ENCODE measurements around the gene ATG7. TPM values are rescaled to one million over a fixed set of nuclear protein-coding genes. Genes with fewer than 3 reads are reported as not detected.

The ATG7 gene
- total RNA-seq, 4 donors from 2014 or later = 31.3 to 67.7 (median 51.3) TPM

DNA sequence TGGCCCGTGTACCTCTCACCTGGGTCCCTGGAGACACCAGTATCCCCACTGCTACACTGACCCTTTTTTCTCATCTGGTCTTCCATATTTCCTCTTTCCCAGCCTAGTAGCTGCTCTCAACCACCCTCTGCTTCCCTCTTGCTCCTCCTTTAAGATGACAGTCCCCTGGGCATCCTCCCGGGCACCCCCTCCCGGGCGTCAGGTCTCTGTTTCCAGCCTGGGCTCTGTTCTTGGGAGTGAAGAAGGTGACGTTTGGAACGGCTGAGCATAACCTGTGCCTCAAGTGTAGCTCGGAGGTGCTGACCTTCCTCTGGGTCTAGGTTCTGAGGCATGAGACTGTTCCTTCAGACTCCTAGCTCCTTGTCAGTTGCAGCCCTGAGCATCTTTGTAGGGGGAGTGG, 270.4 kb downstream of the ATG7 start:
- peaks cover 0 to 17% (median 0%) of the 10 kb centered on the region in 3 donors for H3K4me1 ChIP-seq
- no peaks in the 10 kb centered on the region for H3K36me3 ChIP-seq
- H3K4me3 ChIP-seq = no peak overlapping the region
- no peak for DNase-seq
- H3K27ac ChIP-seq = no peak overlapping the region
- TF ChIP-seq, protein P1, sequence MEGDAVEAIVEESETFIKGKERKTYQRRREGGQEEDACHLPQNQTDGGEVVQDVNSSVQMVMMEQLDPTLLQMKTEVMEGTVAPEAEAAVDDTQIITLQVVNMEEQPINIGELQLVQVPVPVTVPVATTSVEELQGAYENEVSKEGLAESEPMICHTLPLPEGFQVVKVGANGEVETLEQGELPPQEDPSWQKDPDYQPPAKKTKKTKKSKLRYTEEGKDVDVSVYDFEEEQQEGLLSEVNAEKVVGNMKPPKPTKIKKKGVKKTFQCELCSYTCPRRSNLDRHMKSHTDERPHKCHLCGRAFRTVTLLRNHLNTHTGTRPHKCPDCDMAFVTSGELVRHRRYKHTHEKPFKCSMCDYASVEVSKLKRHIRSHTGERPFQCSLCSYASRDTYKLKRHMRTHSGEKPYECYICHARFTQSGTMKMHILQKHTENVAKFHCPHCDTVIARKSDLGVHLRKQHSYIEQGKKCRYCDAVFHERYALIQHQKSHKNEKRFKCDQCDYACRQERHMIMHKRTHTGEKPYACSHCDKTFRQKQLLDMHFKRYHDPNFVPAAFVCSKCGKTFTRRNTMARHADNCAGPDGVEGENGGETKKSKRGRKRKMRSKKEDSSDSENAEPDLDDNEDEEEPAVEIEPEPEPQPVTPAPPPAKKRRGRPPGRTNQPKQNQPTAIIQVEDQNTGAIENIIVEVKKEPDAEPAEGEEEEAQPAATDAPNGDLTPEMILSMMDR (IDR thresholded peaks at IDR 0.05) = no peak
- no peak for TF ChIP-seq POLR2A (IDR thresholded peaks at IDR 0.05)
- intact Hi-C loops (cut with DNase I) = no loop called here
- H3K9me3 ChIP-seq = no peaks in the 10 kb centered on the region
- no peaks in the 10 kb centered on the region for H3K27me3 ChIP-seq
- WGBS, 2 donors = 90 to 94% methylated on average over 5 to 6 of the region's 7 CpGs

DNA sequence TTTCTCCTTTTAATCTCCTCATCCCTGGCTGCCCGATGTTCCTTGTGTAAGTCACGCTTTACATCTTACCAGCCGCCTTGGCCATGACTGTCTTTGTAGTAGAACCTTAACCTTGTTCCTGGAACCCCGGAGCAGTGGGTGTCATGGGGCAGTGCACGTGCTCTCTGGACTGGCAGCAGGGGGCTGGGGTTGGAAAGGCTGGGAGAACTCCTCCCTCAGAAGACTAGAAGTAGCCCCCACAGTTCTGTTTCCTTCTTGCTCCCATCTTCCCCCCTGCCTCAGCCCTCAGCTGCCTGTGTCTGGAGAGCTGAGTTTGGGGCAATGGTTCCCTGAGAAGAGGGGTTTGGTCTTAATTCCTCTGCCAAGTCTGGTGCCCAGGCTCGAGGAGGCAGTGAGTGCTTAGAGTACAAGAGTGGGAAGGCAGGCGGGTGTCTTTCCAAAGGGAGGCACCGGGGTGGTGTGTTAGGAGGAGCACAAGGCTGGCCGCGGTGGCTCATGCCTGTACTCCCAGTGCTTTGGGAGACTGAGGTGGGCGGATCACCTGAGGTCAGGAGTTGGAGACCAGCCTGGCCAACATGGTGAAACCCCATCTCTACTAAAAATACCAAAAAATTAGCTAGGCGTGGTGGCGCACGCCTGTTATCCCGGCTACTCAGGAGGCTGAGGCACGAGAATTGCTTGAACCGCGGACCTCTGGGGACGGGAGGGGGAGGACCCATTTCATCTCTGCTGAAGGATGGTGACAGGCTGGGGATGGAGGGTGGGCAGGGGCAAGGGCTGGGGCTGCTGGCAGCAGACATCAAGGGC, 271.1 kb downstream of the ATG7 start:
- no peaks in the 10 kb centered on the region for H3K9me3 ChIP-seq
- TF ChIP-seq POLR2A (IDR thresholded peaks at IDR 0.05) = no peak
- peaks cover 0 to 17% (median 0%) of the 10 kb centered on the region in 3 donors for H3K4me1 ChIP-seq
- no peak for DNase-seq
- 97 to 98% methylated on average over 6 to 8 of the region's 19 CpGs for WGBS, 2 donors
- H3K4me3 ChIP-seq = no peak overlapping the region
- H3K36me3 ChIP-seq = no peaks in the 10 kb centered on the region
- intact Hi-C loops (cut with DNase I) = no loop called here
- H3K27ac ChIP-seq = no peak overlapping the region
- no peaks in the 10 kb centered on the region for H3K27me3 ChIP-seq

DNA sequence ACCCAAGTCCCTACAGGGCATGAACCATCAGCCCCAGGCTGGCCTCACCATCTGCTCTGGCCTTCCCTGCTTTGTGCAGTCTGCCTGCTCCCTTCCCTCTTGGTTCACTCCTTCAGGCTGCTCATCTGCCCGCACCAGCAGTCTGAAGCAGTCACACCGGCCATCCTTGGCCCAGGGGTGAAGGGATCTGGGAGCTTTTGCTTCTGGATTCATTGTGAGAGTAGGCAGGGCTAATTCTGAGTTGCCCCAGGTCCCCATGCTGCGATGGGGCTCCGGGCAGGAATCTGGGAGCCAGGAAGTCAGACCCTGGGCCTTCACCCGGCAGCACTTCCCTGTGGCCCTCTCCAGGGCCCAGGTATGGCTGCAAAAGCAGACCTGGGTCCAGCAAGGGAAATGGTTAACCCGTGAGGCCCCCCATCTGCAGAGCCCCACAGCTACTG, 271.8 kb downstream of the ATG7 start:
- Histone ChIP-seq H3K4me3 (no peak overlapping the region), H3K9me3 (no peaks in the 10 kb centered on the region), H3K27me3 (no peaks in the 10 kb centered on the region), H3K27ac (peak overlapping the region in 1 of 4 donors; percentile 52), H3K36me3 (no peaks in the 10 kb centered on the region), H3K4me1 (peaks cover 0 to 17% (median 3%) of the 10 kb centered on the region in 3 donors)
- WGBS, 2 donors = 100% methylated on average over 2 of the region's 6 CpGs; no CpG with 5 or more reads in 1 of the 2 donors
- DNase-seq = no peak
- no peak for TF ChIP-seq POLR2A (IDR thresholded peaks at IDR 0.05)
- TF ChIP-seq, protein P1 (IDR thresholded peaks at IDR 0.05) = no peak
- intact Hi-C loops (cut with DNase I) = no loop called here

DNA sequence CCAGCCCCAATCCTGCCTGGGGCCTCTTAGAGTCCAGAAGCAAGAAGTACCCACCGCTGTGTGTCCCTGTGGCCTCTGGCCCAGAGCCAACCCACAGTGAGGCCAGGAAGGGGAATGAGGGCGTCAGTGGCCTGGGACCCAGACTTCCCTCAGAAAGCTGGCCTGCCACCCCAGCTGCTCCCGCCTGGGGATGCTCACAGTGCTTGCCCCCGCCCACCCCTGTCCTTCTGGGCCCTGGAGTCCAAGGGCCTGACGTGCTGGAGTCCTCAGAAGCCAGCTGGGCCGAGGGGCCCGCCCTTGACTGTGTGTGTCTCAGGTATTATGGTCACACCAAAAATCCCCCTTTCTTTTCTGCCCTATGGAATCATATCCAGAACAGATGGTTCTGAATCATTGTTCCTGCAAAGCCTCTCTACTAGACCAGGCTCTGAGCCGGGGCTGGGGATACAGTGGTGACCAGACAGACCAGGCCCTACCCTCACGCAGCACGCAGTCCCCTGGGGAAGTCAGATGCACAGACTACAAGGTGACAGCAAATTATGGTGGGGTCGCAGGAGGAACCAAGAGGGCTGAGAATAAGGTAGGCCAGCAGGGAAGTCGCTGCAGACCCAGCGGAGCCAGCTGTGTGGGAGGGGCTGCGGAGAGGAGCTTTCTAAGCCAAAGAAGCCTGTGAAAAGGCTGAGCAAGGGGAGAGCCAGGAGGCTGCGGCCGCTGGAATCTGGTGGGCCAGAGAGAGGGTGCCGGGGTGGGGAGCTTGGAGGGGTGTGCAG, 272.4 kb downstream of the ATG7 start:
- no peak for TF ChIP-seq POLR2A (IDR thresholded peaks at IDR 0.05)
- TF ChIP-seq, protein P1 (IDR thresholded peaks at IDR 0.05) = no peak
- Histone ChIP-seq H3K9me3 (no peaks in the 10 kb centered on the region), H3K36me3 (no peaks in the 10 kb centered on the region), H3K27me3 (no peaks in the 10 kb centered on the region), H3K27ac (peak overlapping the region in 2 of 4 donors; percentile 52 to 57), H3K4me3 (no peak overlapping the region), H3K4me1 (peaks cover 0 to 17% (median 3%) of the 10 kb centered on the region in 3 donors)
- DNase-seq = no peak
- intact Hi-C loops (cut with DNase I) = no loop called here
- WGBS, 2 donors = 60 to 73% methylated on average over 9 of the region's 17 CpGs

DNA sequence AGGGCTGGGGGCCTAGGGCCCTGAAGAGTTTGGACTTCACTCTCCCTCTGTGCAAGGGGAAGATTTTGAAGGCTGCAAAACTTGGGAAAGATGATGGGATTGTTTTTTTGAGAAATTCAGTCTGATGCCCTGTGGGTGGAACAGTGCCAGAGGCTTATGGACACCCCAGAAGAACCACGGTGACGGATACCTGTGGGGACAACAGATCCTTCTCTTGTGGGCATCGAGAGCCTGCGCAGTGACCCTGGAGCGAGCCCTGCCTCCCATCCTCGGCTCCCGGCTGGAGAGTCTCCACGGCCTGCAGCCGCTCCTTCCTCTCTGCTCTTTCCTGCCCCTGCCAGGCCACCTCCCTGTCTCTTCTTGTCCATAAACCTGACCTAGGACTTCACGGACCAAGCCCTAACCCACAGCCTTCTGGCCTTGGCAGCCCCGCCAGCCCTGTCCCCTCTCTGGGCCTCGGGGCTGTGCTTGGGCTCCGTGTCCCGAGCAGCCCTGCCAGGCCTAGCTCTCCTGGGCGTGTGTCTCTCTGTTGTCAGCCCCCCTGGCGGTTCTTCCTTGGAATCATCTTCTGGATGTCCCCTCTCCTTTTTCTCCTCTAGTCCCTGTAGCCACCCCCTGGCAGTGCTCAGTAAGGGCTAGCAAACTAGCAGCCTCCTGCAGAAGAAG, 273.1 kb downstream of the ATG7 start:
- Histone ChIP-seq H3K9me3 (no peaks in the 10 kb centered on the region), H3K4me3 (no peak overlapping the region), H3K36me3 (no peaks in the 10 kb centered on the region), H3K27me3 (no peaks in the 10 kb centered on the region), H3K27ac (peak overlapping the region in 3 of 4 donors; percentile 47 to 58 (median 57)), H3K4me1 (peaks cover 0 to 17% (median 3%) of the 10 kb centered on the region in 3 donors)
- DNase-seq = no peak
- intact Hi-C loops (cut with DNase I) = no loop called here
- no peak for TF ChIP-seq POLR2A (IDR thresholded peaks at IDR 0.05)
- TF ChIP-seq, protein P1 (IDR thresholded peaks at IDR 0.05) = no peak
- WGBS, 2 donors = 74 to 80% methylated on average over 8 to 12 of the region's 16 CpGs
